Small intestine (tissue), 7 donors: Measurements from ENCODE around the gene HOXA3. TPM values are rescaled to one million over a fixed set of nuclear protein-coding genes. Genes with fewer than 3 reads are reported as not detected.

Experiments used
- DNase-seq, 2 donors: peaks; one replicate each; pipeline versions ENCODE4 v3.0.0 to v3.0.0-alpha.2; 2013
- FAIRE-seq: peaks from 2 replicates; lab custom pipeline; 2012; peaks lifted over from hg19 to GRCh38; lab: Jason Lieb, UNC
- H3K27ac ChIP-seq, 3 donors: one replicate each; pipeline ENCODE4 v1.5.1; 2013; ENCODE audit warnings: low read length in 2 of 3, mild to moderate bottlenecking in 2 of 3, control low read depth in 1 of 3, inconsistent platforms in 1 of 3, low read depth in 1 of 3, moderate library complexity in 1 of 3
- H3K27me3 ChIP-seq, 3 donors: one replicate each; pipeline ENCODE4 v1.6.1; 2013; ENCODE audit warnings: low read length in 3 of 3, inconsistent platforms in 1 of 3; ENCODE audit not compliant: control insufficient read depth in 3 of 3, insufficient read depth in 3 of 3
- H3K36me3 ChIP-seq, 3 donors: one replicate each; pipeline ENCODE4 v1.6.1; 2013; ENCODE audit warnings: low read length in 3 of 3, inconsistent platforms in 1 of 3, low read depth in 1 of 3, mild to moderate bottlenecking in 1 of 3, moderate library complexity in 1 of 3; ENCODE audit not compliant: control insufficient read depth in 3 of 3, insufficient read depth in 2 of 3
- H3K4me1 ChIP-seq, 3 donors: one replicate each; pipeline ENCODE4 v1.6.1; 2013; ENCODE audit warnings: low read length in 2 of 3, inconsistent platforms in 1 of 3, low read depth in 1 of 3, mild to moderate bottlenecking in 1 of 3, moderate library complexity in 1 of 3; ENCODE audit not compliant: control insufficient read depth in 3 of 3, insufficient read depth in 2 of 3
- H3K4me3 ChIP-seq, 3 donors: one replicate each; pipeline ENCODE4 v1.5.1; 2013; ENCODE audit warnings: low read length in 3 of 3, control low read depth in 1 of 3, inconsistent platforms in 1 of 3, low read depth in 1 of 3, mild to moderate bottlenecking in 1 of 3, moderate library complexity in 1 of 3
- H3K9me3 ChIP-seq, 2 donors: one replicate each; pipeline ENCODE4 v1.6.1; 2013; ENCODE audit warnings: low read depth in 1 of 2, low read length in 1 of 2; ENCODE audit not compliant: control insufficient read depth in 2 of 2, insufficient read depth in 1 of 2
- WGBS, 3 donors: extraction: QIAGEN DNeasy Blood & Tissue Kit; methylation state at CpG; one replicate each; pipeline ENCODE4 v1.1.7; 2013; 5-methylcytosine and 5-hydroxymethylcytosine counted together
- polyA plus RNA-seq, 4 donors: library from polyadenylated mRNA; stranded (reverse) in 3 of 4; unstranded in 1 of 4; fragments of 200-250 nt in 3 of 4; fragments of 120-200 nt in 1 of 4; gene quantifications; one replicate each; pipeline versions ENCODE4 v1.2.1 to v1.2.3, GENCODE V29; 2013
- donor health status: healthy with polysubstance abuse.
- donor health status: control.
- donor health status: control.
- donor health status: Bipolar disorder and iron deficiency.
- donor health status: healthy.

Gene HOXA3
- polyA plus RNA-seq, 4 donors: 0.45 to 47.4 (median 1.9) TPM

- Histone ChIP-seq H3K9me3 (no peaks in the 10 kb centered on the region), H3K27ac (peak within 1 kb of the TSS in 2 of 3 donors; percentile 73 to 78), H3K36me3 (peaks cover 0 to 31% (median 0%) of the 10 kb centered on the region in 3 donors), H3K4me1 (peaks cover 0 to 37% (median 0%) of the 10 kb centered on the region in 3 donors), H3K27me3 (peaks cover 9 to 89% (median 21%) of the 10 kb centered on the region in 3 donors), H3K4me3 (peak within 1 kb of the TSS; percentile 7 to 42 (median 7))
- FAIRE-seq (no peak), DNase-seq (peak; percentile 40 to 71)
- 9 to 22% (median 13%) methylated on average over 63 of the region's 63 CpGs for WGBS, 3 donors
Measured at GRCh38 chr7:27147199-27148030, 5.0 kb downstream of the HOXA3 start, which contains the start of gene HOXA6. Gene HOXA6 (minus strand): TSS chr7:27147774. CDS start chr7:27147749, 25 bp downstream.

- DNase-seq (no peak), FAIRE-seq (no peak)
- H3K27ac ChIP-seq: peak overlapping the region in 2 of 3 donors; percentile 57 to 78
- H3K4me3 ChIP-seq: peak overlapping the region in 1 of 3 donors; percentile 42
- H3K4me1 ChIP-seq: peaks cover 0 to 44% (median 0%) of the 10 kb centered on the region in 3 donors
- no peaks in the 10 kb centered on the region for H3K9me3 ChIP-seq
- H3K27me3 ChIP-seq: peaks cover 11 to 89% (median 18%) of the 10 kb centered on the region in 3 donors
- peaks cover 0 to 39% (median 0%) of the 10 kb centered on the region in 3 donors for H3K36me3 ChIP-seq
- 43 to 77% (median 73%) methylated on average over 5 of the region's 5 CpGs for WGBS, 3 donors
Measured at GRCh38 chr7:27146491-27147198, 5.7 kb downstream of the HOXA3 start.

DNA sequence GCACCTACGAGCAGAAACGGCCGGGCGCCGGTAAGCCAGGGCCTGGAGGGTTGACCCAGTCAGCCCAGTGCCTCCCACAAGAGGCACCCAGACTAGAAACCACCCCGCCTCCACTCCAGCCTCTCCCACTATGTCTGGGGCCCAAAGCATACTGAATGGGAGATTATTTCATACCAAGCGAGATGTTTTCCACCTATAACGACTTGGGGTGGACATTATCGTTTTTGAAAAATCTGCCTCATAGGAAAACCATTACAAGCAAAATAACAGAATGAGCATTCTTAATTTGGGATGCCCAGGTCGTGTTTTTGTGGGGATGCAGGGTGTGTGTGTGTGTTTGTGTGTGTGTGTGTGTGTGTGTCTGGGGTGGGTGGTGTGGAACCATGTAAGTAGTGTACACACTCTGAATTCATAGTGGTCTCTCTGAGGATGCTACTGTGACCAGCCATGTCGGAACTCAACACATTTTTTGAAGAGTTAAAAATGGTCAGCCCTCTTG lies 6.4 kb downstream of the HOXA3 start:
- H3K27me3 ChIP-seq: peaks cover 9 to 84% (median 13%) of the 10 kb centered on the region in 3 donors
- DNase-seq (no peak), FAIRE-seq (no peak)
- WGBS, 3 donors: 36 to 72% (median 61%) methylated on average over 11 of the region's 11 CpGs
- peaks cover 0 to 40% (median 0%) of the 10 kb centered on the region in 3 donors for H3K36me3 ChIP-seq
- peak overlapping the region in 2 of 3 donors; percentile 13 to 62 for H3K27ac ChIP-seq
- peak overlapping the region in 1 of 3 donors; percentile 6 for H3K4me3 ChIP-seq
- H3K4me1 ChIP-seq: peaks cover 0 to 41% (median 0%) of the 10 kb centered on the region in 3 donors
- H3K9me3 ChIP-seq: no peaks in the 10 kb centered on the region

DNA sequence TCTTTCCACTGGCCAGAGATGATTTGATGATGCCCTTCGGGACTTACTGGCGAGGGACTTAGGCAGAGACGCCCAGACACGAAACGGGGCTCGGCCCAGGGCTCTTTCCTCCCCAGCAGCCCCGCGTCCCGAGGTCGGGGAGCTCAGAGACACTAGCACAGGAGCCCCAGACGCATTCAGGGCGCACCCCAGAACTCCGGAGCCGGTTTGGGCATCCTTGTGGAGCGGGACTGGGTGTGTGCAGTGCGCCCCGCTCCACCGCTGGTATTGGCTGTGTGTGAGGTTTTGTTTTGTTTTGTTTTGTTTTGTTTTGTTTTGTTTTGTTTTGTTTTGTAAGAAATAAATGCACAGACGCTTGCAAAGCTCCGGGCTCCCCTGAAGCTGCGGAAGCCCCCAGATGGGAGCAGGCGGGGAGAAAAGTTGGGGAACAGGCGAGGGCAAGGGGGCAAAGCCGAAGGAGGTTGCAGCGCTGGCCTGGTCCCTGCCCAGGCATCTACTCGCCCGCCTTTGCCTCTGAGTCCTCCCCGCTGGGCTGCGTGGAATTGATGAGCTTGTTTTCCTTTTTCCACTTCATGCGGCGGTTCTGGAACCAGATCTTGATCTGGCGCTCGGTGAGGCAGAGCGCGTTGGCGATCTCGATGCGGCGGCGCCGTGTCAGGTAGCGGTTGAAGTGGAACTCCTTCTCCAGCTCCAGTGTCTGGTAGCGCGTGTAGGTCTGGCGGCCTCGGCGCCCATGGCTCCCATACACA lies 7.0 kb downstream of the HOXA3 start:
- DNase-seq (no peak), FAIRE-seq (no peak)
- Histone ChIP-seq H3K9me3 (no peaks in the 10 kb centered on the region), H3K27me3 (peaks cover 9 to 78% (median 13%) of the 10 kb centered on the region in 3 donors), H3K4me1 (peaks cover 0 to 42% (median 0%) of the 10 kb centered on the region in 3 donors), H3K4me3 (peak overlapping the region in 1 of 3 donors; percentile 29), H3K36me3 (peaks cover 0 to 38% (median 0%) of the 10 kb centered on the region in 3 donors), H3K27ac (peak overlapping the region in 2 of 3 donors; percentile 52 to 62)
- 29 to 67% (median 47%) methylated on average over 47 of the region's 47 CpGs for WGBS, 3 donors

DNA sequence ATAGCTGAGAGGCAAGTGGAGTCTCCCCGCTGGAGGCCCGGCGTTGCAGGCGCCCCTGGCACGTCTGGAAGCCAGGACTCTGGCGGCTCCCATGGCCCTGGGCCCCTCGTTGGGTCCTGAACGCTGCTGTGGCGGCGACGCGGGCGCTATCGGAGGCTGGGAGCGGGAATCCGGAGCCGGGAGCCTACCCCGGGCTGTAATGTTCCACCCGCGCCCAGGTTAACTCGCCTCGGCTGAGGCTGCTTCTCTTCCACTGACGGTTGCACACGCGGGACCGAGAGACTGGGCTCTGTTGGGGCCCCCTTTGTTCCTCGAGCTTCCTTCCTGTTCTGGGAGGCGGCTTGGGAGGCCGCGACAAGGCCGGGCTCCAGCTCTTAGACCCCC lies 7.6 kb downstream of the HOXA3 start:
- H3K4me3 ChIP-seq: peak overlapping the region in 1 of 3 donors; percentile 29
- peaks cover 0 to 41% (median 2%) of the 10 kb centered on the region in 3 donors for H3K4me1 ChIP-seq
- H3K9me3 ChIP-seq: no peaks in the 10 kb centered on the region
- no peak for DNase-seq
- 7 to 47% (median 32%) methylated on average over 30 to 31 of the region's 31 CpGs for WGBS, 3 donors
- H3K27ac ChIP-seq: peak overlapping the region in 2 of 3 donors; percentile 52 to 62
- peaks cover 0 to 35% (median 0%) of the 10 kb centered on the region in 3 donors for H3K36me3 ChIP-seq
- peaks cover 9 to 72% (median 13%) of the 10 kb centered on the region in 3 donors for H3K27me3 ChIP-seq
- FAIRE-seq: no peak

GRCh38 chr7:27143950-27144780 lies 8.2 kb downstream of the HOXA3 start:
- 14 to 45% (median 39%) methylated on average over 40 of the region's 40 CpGs for WGBS, 3 donors
- DNase-seq: peak in 1 of 2 donors; percentile 66
- Histone ChIP-seq H3K36me3 (peaks cover 0 to 35% (median 0%) of the 10 kb centered on the region in 3 donors), H3K9me3 (no peaks in the 10 kb centered on the region), H3K27me3 (peaks cover 9 to 68% (median 13%) of the 10 kb centered on the region in 3 donors), H3K27ac (peak overlapping the region in 2 of 3 donors; percentile 55 to 62), H3K4me1 (peaks cover 0 to 41% (median 2%) of the 10 kb centered on the region in 3 donors), H3K4me3 (peak overlapping the region in 2 of 3 donors; percentile 29 to 46)
- no peak for FAIRE-seq
